GM18507 (cell line): ENCODE results near the gene GJA10.
"Not testable (repeated sequence)": the region's sequence is repeated elsewhere in the genome, so short reads cannot be mapped to it uniquely, and the experiment has no call there.

Source experiments
- DNase-seq: peaks from one replicate; pipeline ENCODE4 v3.0.0; 2011; ENCODE audit warnings: low read depth; ENCODE audit not compliant: insufficient read length; ENCODE audit errors: extremely low spot score
- FAIRE-seq: peaks from 2 replicates; lab custom pipeline; 2011; peaks lifted over from hg19 to GRCh38; lab: Jason Lieb, UNC

Gene GJA10

GRCh38 chr6:89894169-89894568, at the start of gene GJA10:
TSS of gene GJA10 (plus strand) at chr6:89894469. CDS start at chr6:89894469, 0 bp downstream.
- FAIRE-seq: no peak
- no peak for DNase-seq

- DNase-seq, FAIRE-seq: not testable (repeated sequence)
These were observed 46.8 kb upstream of the GJA10 start for GRCh38 chr6:89847513-89847912.

GRCh38 chr6:89853068-89853467, 41.2 kb upstream of the GJA10 start:
- no peak for FAIRE-seq
- DNase-seq: no peak

GRCh38 chr6:89858041-89858440, 36.2 kb upstream of the GJA10 start:
- DNase-seq: no peak
- no peak for FAIRE-seq

GRCh38 chr6:89859744-89860143, 34.5 kb upstream of the GJA10 start:
- DNase-seq: no peak
- FAIRE-seq: peak; percentile 71

- DNase-seq (peak; percentile 14), FAIRE-seq (peak; percentile 68)
These were observed 32.0 kb upstream of the GJA10 start for GRCh38 chr6:89862273-89862672.

- DNase-seq: no peak
- peak; percentile 39 for FAIRE-seq
These were observed 31.6 kb upstream of the GJA10 start for GRCh38 chr6:89862698-89863097.

GRCh38 chr6:89866024-89866678, 28.1 kb upstream of the GJA10 start:
- FAIRE-seq (no peak), DNase-seq (no peak)

GRCh38 chr6:89873721-89874120, 20.5 kb upstream of the GJA10 start:
- DNase-seq (no peak), FAIRE-seq (no peak)

GRCh38 chr6:89874438-89874837, 19.8 kb upstream of the GJA10 start:
- FAIRE-seq: no peak
- no peak for DNase-seq

GRCh38 chr6:89886378-89887120, 7.7 kb upstream of the GJA10 start:
- no peak for DNase-seq
- FAIRE-seq: no peak

GRCh38 chr6:89887452-89888137, 6.7 kb upstream of the GJA10 start:
- FAIRE-seq: no peak
- no peak for DNase-seq

GRCh38 chr6:89888138-89888514, 6.1 kb upstream of the GJA10 start:
- no peak for DNase-seq
- no peak for FAIRE-seq

- DNase-seq (no peak), FAIRE-seq (no peak)
These were observed 5.4 kb upstream of the GJA10 start for GRCh38 chr6:89888871-89889270.

- not testable (repeated sequence) for FAIRE-seq, DNase-seq
These were observed 3.3 kb upstream of the GJA10 start for GRCh38 chr6:89890845-89891528.

- not testable (repeated sequence) for DNase-seq, FAIRE-seq
These were observed 1.7 kb upstream of the GJA10 start for GRCh38 chr6:89892577-89892976.

- DNase-seq (no peak), FAIRE-seq (no peak)
These were observed 1.1 kb downstream of the GJA10 start for GRCh38 chr6:89895276-89895874.

- not testable (repeated sequence) for DNase-seq
- peak; percentile 12 for FAIRE-seq
These were observed 16.0 kb downstream of the GJA10 start for GRCh38 chr6:89910001-89910901.

- DNase-seq: no peak
- FAIRE-seq: no peak
These were observed 16.6 kb downstream of the GJA10 start for GRCh38 chr6:89910902-89911240.
